HCT116 (cell line): Measurements from ENCODE around the gene HASPIN. TPM values are rescaled to one million over a fixed set of nuclear protein-coding genes. Genes with fewer than 3 reads are reported as not detected.

Source experiments
- ATAC-seq: fragments of 200-7000 bp; cut with Tn5 transposase; 2 replicates; pipeline ENCODE4 v1.9.1; 2020; ENCODE audit warnings: mild to moderate bottlenecking, moderate library complexity
- BruUV-seq: library from RNA; stranded (reverse); fragments of 400-500 nt; replicated peaks from 2 replicates; lab custom pipeline; 2021; lab: Mats Ljungman, UMichigan
- CTCF ChIA-PET: fragments of 300-600 bp; sonication (Branson Sonifier 250); formaldehyde crosslinking; loops from one replicate; lab custom pipeline; 2021; ENCODE audit warnings: antibody characterized with exemption; lab: Charles Lee
- POLR2A ChIA-PET: fragments of 300-600, 350-600 bp; sonication (Branson Sonifier 250); formaldehyde crosslinking; loops from one replicate; lab custom pipeline; 2021; ENCODE audit warnings: antibody characterized with exemption; lab: Charles Lee
- RAD21 ChIA-PET, 2 experiments: fragments of 300-600 bp; sonication (Branson Sonifier 250); formaldehyde crosslinking; loops; one replicate each; lab custom pipeline; 2023; ENCODE audit warnings: low total read pairs in 2 of 2; ENCODE audit not compliant: uncharacterized antibody in 2 of 2, unreplicated experiment in 2 of 2, low non-redundant PET in 1 of 2; lab: Charles Lee
- DNase-seq: peaks from one replicate; pipeline ENCODE4 v3.0.0-alpha.2; 2010; ENCODE audit warnings: low read depth, low spot score
- H2AFZ ChIP-seq: fragments of 200-600 bp; shearing (Covaris generic), sonication (generic); 2 replicates; pipeline ENCODE4 v1.6.1; 2017; ENCODE audit warnings: low read depth, mixed run types, mixed read lengths, antibody characterized with exemption, low read length; ENCODE audit not compliant: poor library complexity, severe bottlenecking
- H3K27ac ChIP-seq: 2 replicates; pipeline ENCODE4 v1.5.1; 2012; ENCODE audit warnings: low read depth, low read length
- H3K27me3 ChIP-seq: fragments of 200-600 bp; sonication (generic); 2 replicates; pipeline ENCODE4 v1.6.1; 2016; ENCODE audit warnings: mixed run types, low read length, mixed read lengths; ENCODE audit not compliant: insufficient read depth
- H3K36me3 ChIP-seq, 2 experiments: fragments of 200-500 bp in 1 of 2; fragments of 200-600 bp in 1 of 2; sonication (Bioruptor generic) in 1 of 2; sonication (generic) in 1 of 2; 2 replicates each; pipeline versions ENCODE4 v1.5.1 to v1.6.1; 2014 to 2016; ENCODE audit warnings: low read length in 2 of 2, inconsistent platforms in 1 of 2, mixed read lengths in 1 of 2, mixed run types in 1 of 2; ENCODE audit not compliant: insufficient read depth in 2 of 2, control insufficient read depth in 1 of 2
- H3K4me1 ChIP-seq, 2 experiments: fragments of 200-600 bp in 1 of 2; sonication (generic) in 1 of 2; 2 replicates each; pipeline versions ENCODE4 v1.5.1 to v1.6.1; 2012 to 2017; ENCODE audit warnings: low read length in 2 of 2, inconsistent platforms in 1 of 2, mild to moderate bottlenecking in 1 of 2, mixed read lengths in 1 of 2, mixed run types in 1 of 2, moderate library complexity in 1 of 2; ENCODE audit not compliant: insufficient read depth in 2 of 2, control insufficient read depth in 1 of 2
- H3K4me2 ChIP-seq: fragments of 200-600 bp; sonication (generic); 2 replicates; pipeline ENCODE4 v1.6.1; 2017; ENCODE audit warnings: mixed run types, low read length, mixed read lengths
- H3K4me3 ChIP-seq, 2 experiments: fragments of 200-600 bp in 1 of 2; sonication (generic) in 1 of 2; replicated peaks in 1 of 2; 2 replicates each; pipeline ENCODE4 v1.5.1; 2011 to 2016; ENCODE audit warnings: low read length in 2 of 2, control low read depth in 1 of 2, low read depth in 1 of 2, mild to moderate bottlenecking in 1 of 2, mixed read lengths in 1 of 2, mixed run types in 1 of 2
- H3K79me2 ChIP-seq: fragments of 200-600 bp; sonication (generic); 2 replicates; pipeline ENCODE4 v1.6.1; 2017; ENCODE audit warnings: mild to moderate bottlenecking, mixed run types, low read length, moderate library complexity, mixed read lengths; ENCODE audit not compliant: insufficient read depth
- H3K9ac ChIP-seq: fragments of 200-600 bp; sonication (generic); 2 replicates; pipeline ENCODE4 v1.6.1; 2016; ENCODE audit warnings: low read length, mixed read lengths
- H3K9me2 ChIP-seq: fragments of 200-600 bp; sonication (generic), shearing (Covaris generic); 2 replicates; pipeline ENCODE4 v1.6.1; 2017; ENCODE audit warnings: mixed run types, mild to moderate bottlenecking, moderate library complexity; ENCODE audit not compliant: insufficient read depth
- H3K9me3 ChIP-seq, 2 experiments: fragments of 200-500 bp in 1 of 2; fragments of 200-600 bp in 1 of 2; sonication (Bioruptor generic) in 1 of 2; sonication (generic) in 1 of 2; 2 replicates each; pipeline ENCODE4 v1.6.1; 2014 to 2017; ENCODE audit warnings: low read length in 2 of 2, mixed read lengths in 2 of 2, inconsistent platforms in 1 of 2, low read depth in 1 of 2, mild to moderate bottlenecking in 1 of 2, mixed run types in 1 of 2, moderate library complexity in 1 of 2; ENCODE audit not compliant: control insufficient read depth in 1 of 2, insufficient read depth in 1 of 2
- H4K20me1 ChIP-seq: fragments of 200-600 bp; sonication (generic), shearing (Covaris generic); 2 replicates; pipeline ENCODE4 v1.6.1; 2017; ENCODE audit warnings: mixed run types, mild to moderate bottlenecking, moderate library complexity; ENCODE audit not compliant: insufficient read depth
- ATF3 ChIP-seq: IDR thresholded peaks from 2 replicates; pipeline ENCODE4 v1.6.1; 2012
- CBX3 ChIP-seq: IDR thresholded peaks from 2 replicates; pipeline ENCODE4 v1.6.1; 2012; ENCODE audit warnings: low read depth
- CEBPB ChIP-seq: IDR thresholded peaks from 2 replicates; pipeline ENCODE4 v1.6.1; 2012; ENCODE audit warnings: low read depth
- CTCF ChIP-seq, 3 experiments: fragments of 200-600 bp in 1 of 3; sonication (generic) in 1 of 3; IDR thresholded peaks in 2 of 3; conservative IDR thresholded peaks in 1 of 3; 2 replicates each; pipeline ENCODE4 v1.5.1; 2012 to 2017; ENCODE audit warnings: low read depth in 2 of 3, low read length in 2 of 3, antibody characterized with exemption in 1 of 3, borderline replicate concordance in 1 of 3, control low read depth in 1 of 3, mild to moderate bottlenecking in 1 of 3, mixed read lengths in 1 of 3, mixed run types in 1 of 3, moderate library complexity in 1 of 3; ENCODE audit not compliant: insufficient read depth in 1 of 3
- EGR1 ChIP-seq: IDR thresholded peaks from 2 replicates; pipeline ENCODE4 v1.6.1; 2012; ENCODE audit warnings: low read depth
- ELF1 ChIP-seq: IDR thresholded peaks from 2 replicates; pipeline ENCODE4 v1.6.1; 2012; ENCODE audit warnings: low read depth, borderline replicate concordance
- EZH2 ChIP-seq: fragments of 200-600 bp; sonication (generic); IDR thresholded peaks from 2 replicates; pipeline ENCODE4 v1.6.1; 2017; ENCODE audit warnings: antibody characterized with exemption, mixed run types
- EZH2phosphoT487 ChIP-seq: fragments of 200-600 bp; IDR thresholded peaks from 2 replicates; pipeline ENCODE4 v1.6.1; 2018; ENCODE audit warnings: antibody characterized with exemption, borderline replicate concordance
- FOSL1 ChIP-seq: IDR thresholded peaks from 2 replicates; pipeline ENCODE4 v1.6.1; 2012; ENCODE audit warnings: low read depth
- JUND ChIP-seq: IDR thresholded peaks from 2 replicates; pipeline ENCODE4 v1.6.1; 2012
- MAX ChIP-seq: IDR thresholded peaks from 2 replicates; pipeline ENCODE4 v1.6.1; 2012
- POLR2A ChIP-seq: IDR thresholded peaks from 2 replicates; pipeline ENCODE4 v1.7.0; 2011; ENCODE audit warnings: borderline replicate concordance; ENCODE audit not compliant: insufficient read depth, insufficient read length; ENCODE audit errors: extremely low read depth
- POLR2AphosphoS5 ChIP-seq: IDR thresholded peaks from 2 replicates; pipeline ENCODE4 v1.6.1; 2011; ENCODE audit warnings: mild to moderate bottlenecking, low read depth, low read length, moderate library complexity
- RAD21 ChIP-seq: IDR thresholded peaks from 2 replicates; pipeline ENCODE4 v1.6.1; 2012; ENCODE audit warnings: low read depth, mild to moderate bottlenecking
- SIN3A ChIP-seq: IDR thresholded peaks from 2 replicates; pipeline ENCODE4 v1.6.1; 2012; ENCODE audit warnings: low read depth
- SRF ChIP-seq: IDR thresholded peaks from 2 replicates; pipeline ENCODE4 v1.6.1; 2012; ENCODE audit warnings: low read depth
- TCF7L2 ChIP-seq: IDR thresholded peaks from 2 replicates; pipeline ENCODE4 v1.7.0; 2011; ENCODE audit warnings: borderline replicate concordance, inconsistent platforms; ENCODE audit not compliant: insufficient read depth, insufficient read length; ENCODE audit errors: extremely low read depth
- ZBTB33 ChIP-seq: IDR thresholded peaks from 2 replicates; pipeline ENCODE4 v1.6.1; 2011; ENCODE audit warnings: mild to moderate bottlenecking, low read length, moderate library complexity; ENCODE audit not compliant: insufficient replicate concordance; ENCODE audit errors: extremely low read depth
- ZFX ChIP-seq: fragments of 450-650 bp; IDR thresholded peaks from 2 replicates; pipeline ENCODE4 v1.6.1; 2017
- ZNF274 ChIP-seq: fragments of 200-500 bp; sonication (Bioruptor generic); IDR thresholded peaks from 2 replicates; pipeline ENCODE4 v1.6.1; 2014; ENCODE audit warnings: mild to moderate bottlenecking, low read depth, low read length, inconsistent platforms
- intact Hi-C: fragments of 100-400 bp; cut with micrococcal nuclease; formaldehyde crosslinking; loops from 2 replicates; pipeline ENCODE4 v1.10.0; 2022
- total RNA-seq: library from RNA; stranded (reverse); gene quantifications from one replicate; pipeline ENCODE4 v1.2.1, GENCODE V29; 2021; ENCODE audit not compliant: unreplicated experiment

Gene HASPIN
- total RNA-seq, 1 experiment from 2014 or later: 19.6 TPM

- TF ChIP-seq ELF1 (no peak), EZH2phosphoT487 (no peak), JUND (no peak), CEBPB (no peak)
Observed at GRCh38 chr17:3751836-3752235, 28.1 kb downstream of the HASPIN start (continued).

GRCh38 chr17:3753624-3754023 is 29.9 kb downstream of the HASPIN start:
- H2AFZ ChIP-seq: no peak overlapping the region
- RAD21 ChIA-PET: no interaction called here
- DNase-seq: no peak
- intact Hi-C loops: no loop called here
- H3K9me2 ChIP-seq: no peaks in the 10 kb centered on the region
- no peaks in the 10 kb centered on the region for H3K27me3 ChIP-seq
- BruUV-seq: no TSS peak
- H4K20me1 ChIP-seq: no peaks in the 10 kb centered on the region
- no peaks in the 10 kb centered on the region for H3K36me3 ChIP-seq
- no peak overlapping the region for H3K4me2 ChIP-seq
- no peak overlapping the region for H3K27ac ChIP-seq
- H3K9ac ChIP-seq: no peak overlapping the region
- no peaks in the 10 kb centered on the region for H3K79me2 ChIP-seq
- no peaks in the 10 kb centered on the region for H3K9me3 ChIP-seq
- CTCF ChIA-PET: interaction anchor here (2.7 kb wide), 1 partner anchor 15 kb away, joined by 20 read pairs; no protein-coding TSS in a partner anchor
- no peak for TF ChIP-seq ELF1
- no peak for TF ChIP-seq CBX3
- TF ChIP-seq POLR2AphosphoS5: no peak
- no peak for TF ChIP-seq MAX
- TF ChIP-seq EGR1: no peak
- TF ChIP-seq EZH2phosphoT487: no peak
- no peak for TF ChIP-seq CEBPB
- no peak for TF ChIP-seq SIN3A
- TF ChIP-seq JUND: no peak
- no peak for TF ChIP-seq EZH2
- no peak for TF ChIP-seq POLR2A
- no peak for TF ChIP-seq ZFX
- TF ChIP-seq RAD21: no peak
- TF ChIP-seq TCF7L2: no peak
- TF ChIP-seq FOSL1: no peak
- TF ChIP-seq SRF: no peak
- no peak for TF ChIP-seq ATF3
- TF ChIP-seq ZBTB33: no peak
- no peak for TF ChIP-seq ZNF274
- TF ChIP-seq CTCF (IDR thresholded peaks at IDR 0.05 in 2 of 3, conservative IDR thresholded peaks at IDR 0.05 in 1 of 3; ENCODE audit: borderline replicate concordance in 1 of 3, insufficient read depth in 1 of 3, low read depth in 2 of 3, low read length in 2 of 3): no peak
- peaks cover 4 to 16% of the 10 kb centered on the region in 2 experiments; a peak in 3 of 4 replicates for H3K4me1 ChIP-seq
- no peak for ATAC-seq
- POLR2A ChIA-PET: no interaction called here
- no peak overlapping the region for H3K4me3 ChIP-seq
